Colonic mucosa (tissue), 4 donors: ENCODE measurements around the gene MOXD1. TPM values are rescaled to one million over a fixed set of nuclear protein-coding genes. Genes with fewer than 3 reads are reported as not detected.
"Not testable (repeated sequence)": the region's sequence is repeated elsewhere in the genome, so short reads cannot be mapped to it uniquely, and the experiment has no call there.

Source experiments
- DNase-seq: peaks from one replicate; pipeline ENCODE4 v3.0.0-alpha.2; 2020
- H3K27ac ChIP-seq: fragments of 200-600 bp; one replicate; pipeline ENCODE4 v1.8.0; 2021
- H3K27me3 ChIP-seq: fragments of 200-600 bp; one replicate; pipeline ENCODE4 v1.8.0; 2021
- H3K36me3 ChIP-seq: fragments of 200-600 bp; one replicate; pipeline ENCODE4 v1.8.0; 2021
- H3K4me1 ChIP-seq: fragments of 200-600 bp; one replicate; pipeline ENCODE4 v1.8.0; 2021; ENCODE audit warnings: mild to moderate bottlenecking
- H3K4me3 ChIP-seq: fragments of 200-600 bp; one replicate; pipeline ENCODE4 v1.8.0; 2021
- H3K9ac ChIP-seq, 2 donors: one replicate each; pipeline ENCODE4 v1.7.0; 2013; ENCODE audit warnings: control low read depth in 2 of 2, low read depth in 2 of 2, low read length in 2 of 2
- H3K9me3 ChIP-seq: fragments of 200-600 bp; one replicate; pipeline ENCODE4 v1.8.0; 2021
- intact Hi-C: fragments of 100-400 bp; cut with DNase I; formaldehyde crosslinking; loops from one replicate; pipeline ENCODE4 v1.14.1; 2022
- total RNA-seq, 2 donors: library from RNA; stranded (reverse); fragmentation: NEBNext Ultra II Directional in 1 of 2; extraction: Animal tissue kit (Norgen Biotek cat#: 25700) in 1 of 2; gene quantifications; one replicate each; pipeline ENCODE4 v1.2.1, GENCODE V29; 2021
- TF ChIP-seq, protein P1 (sequence below): fragments of 200-600 bp; IDR thresholded peaks from one replicate; pipeline ENCODE4 v1.8.0; 2022; ENCODE audit warnings: antibody characterized with exemption, mild to moderate bottlenecking
- donor health status: healthy.
- donor health status: DM: no; HTN: no; CAD: no.
- donor health status: DM: no; HTN: no; CAD: no.

The MOXD1 gene
- total RNA-seq, 2 donors from 2014 or later = 2.3 to 5.6 TPM

DNA sequence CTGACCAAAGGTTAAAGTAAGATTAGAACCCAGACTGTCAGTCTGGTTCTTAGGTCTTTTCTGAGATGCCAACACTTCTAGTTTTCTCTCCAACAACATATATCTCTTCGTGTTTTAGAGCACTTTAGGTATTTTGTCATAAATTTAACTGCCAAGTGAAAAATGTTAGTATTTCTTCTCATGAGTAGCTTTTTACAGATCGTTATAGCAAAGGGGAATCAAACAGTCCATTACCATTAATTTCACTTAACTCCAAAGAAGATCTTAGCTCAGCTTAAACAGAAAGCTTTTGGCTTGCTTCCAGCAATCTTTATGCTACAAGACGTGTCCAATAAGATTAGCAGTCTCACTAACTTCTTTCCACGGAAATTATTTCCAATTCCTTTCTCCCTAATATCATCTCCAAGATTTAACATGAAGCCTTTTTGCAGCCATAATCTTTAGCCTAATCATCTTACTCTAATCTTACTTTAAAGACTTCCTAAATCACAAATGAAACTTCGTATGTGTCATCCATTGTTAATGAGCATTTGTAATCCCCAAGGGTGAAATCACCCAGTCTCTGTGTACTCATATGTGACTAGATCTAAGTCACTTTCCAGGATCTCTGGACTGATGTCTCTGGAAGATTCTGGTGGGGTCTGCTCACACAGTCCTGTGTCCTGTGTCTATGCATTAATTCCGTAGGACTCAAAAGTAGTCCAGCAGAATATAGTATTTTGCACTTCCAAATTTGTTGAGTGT lies 38.7 kb downstream of the MOXD1 start:
- Histone ChIP-seq H3K9me3 (no peaks in the 10 kb centered on the region), H3K4me3 (no peak overlapping the region), H3K9ac (no peak overlapping the region), H3K36me3 (no peaks in the 10 kb centered on the region), H3K27ac (no peak overlapping the region), H3K4me1 (no peaks in the 10 kb centered on the region), H3K27me3 (no peaks in the 10 kb centered on the region)
- TF ChIP-seq, protein P1, sequence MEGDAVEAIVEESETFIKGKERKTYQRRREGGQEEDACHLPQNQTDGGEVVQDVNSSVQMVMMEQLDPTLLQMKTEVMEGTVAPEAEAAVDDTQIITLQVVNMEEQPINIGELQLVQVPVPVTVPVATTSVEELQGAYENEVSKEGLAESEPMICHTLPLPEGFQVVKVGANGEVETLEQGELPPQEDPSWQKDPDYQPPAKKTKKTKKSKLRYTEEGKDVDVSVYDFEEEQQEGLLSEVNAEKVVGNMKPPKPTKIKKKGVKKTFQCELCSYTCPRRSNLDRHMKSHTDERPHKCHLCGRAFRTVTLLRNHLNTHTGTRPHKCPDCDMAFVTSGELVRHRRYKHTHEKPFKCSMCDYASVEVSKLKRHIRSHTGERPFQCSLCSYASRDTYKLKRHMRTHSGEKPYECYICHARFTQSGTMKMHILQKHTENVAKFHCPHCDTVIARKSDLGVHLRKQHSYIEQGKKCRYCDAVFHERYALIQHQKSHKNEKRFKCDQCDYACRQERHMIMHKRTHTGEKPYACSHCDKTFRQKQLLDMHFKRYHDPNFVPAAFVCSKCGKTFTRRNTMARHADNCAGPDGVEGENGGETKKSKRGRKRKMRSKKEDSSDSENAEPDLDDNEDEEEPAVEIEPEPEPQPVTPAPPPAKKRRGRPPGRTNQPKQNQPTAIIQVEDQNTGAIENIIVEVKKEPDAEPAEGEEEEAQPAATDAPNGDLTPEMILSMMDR = no peak
- DNase-seq = no peak
- intact Hi-C loops = no loop called here

DNA sequence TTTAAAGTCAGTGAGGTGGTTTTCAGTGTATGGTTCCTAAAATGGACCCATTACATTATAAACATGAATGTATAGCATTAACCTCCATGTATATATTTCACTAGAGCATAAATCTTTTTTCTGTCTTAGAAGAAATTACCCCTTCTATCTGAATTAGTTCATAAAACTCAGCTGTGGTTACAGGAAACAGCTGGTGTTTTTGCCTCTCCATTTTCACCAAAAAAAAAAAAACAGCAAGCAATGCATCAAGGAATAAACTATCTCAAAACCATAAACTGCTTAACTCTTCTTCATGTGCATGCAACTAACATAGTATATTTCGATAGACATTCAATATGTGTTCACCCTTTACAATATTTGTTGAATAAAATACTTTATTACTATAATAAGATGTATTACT lies 40.2 kb downstream of the MOXD1 start:
- Histone ChIP-seq H3K4me3 (no peak overlapping the region), H3K27me3 (no peaks in the 10 kb centered on the region), H3K9me3 (no peaks in the 10 kb centered on the region), H3K4me1 (no peaks in the 10 kb centered on the region), H3K9ac (no peak overlapping the region), H3K27ac (no peak overlapping the region), H3K36me3 (no peaks in the 10 kb centered on the region)
- intact Hi-C loops = no loop called here
- no peak for DNase-seq
- TF ChIP-seq, protein P1 = no peak

DNA sequence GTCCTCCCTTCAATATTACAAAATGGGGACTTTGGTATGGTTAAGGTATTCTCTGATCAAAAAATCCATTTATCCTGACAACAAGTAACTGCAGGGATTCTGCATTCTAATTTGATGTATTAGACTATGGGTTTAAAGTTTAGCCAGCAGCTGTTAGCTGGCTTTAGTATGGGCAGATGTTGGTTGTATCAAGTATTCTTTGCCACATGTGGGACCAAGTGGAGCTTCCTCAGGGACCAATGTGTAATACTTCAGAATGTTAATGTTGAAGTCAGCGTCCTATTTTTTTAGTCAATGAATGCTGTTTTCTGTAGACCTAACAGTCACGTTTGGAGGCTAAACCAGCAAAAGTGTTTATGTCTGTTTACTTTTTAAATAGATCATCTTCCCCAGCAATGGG lies 41.4 kb downstream of the MOXD1 start:
- Histone ChIP-seq H3K9ac (no peak overlapping the region), H3K9me3 (no peaks in the 10 kb centered on the region), H3K27me3 (no peaks in the 10 kb centered on the region), H3K27ac (no peak overlapping the region), H3K36me3 (no peaks in the 10 kb centered on the region), H3K4me3 (no peak overlapping the region), H3K4me1 (no peaks in the 10 kb centered on the region)
- TF ChIP-seq, protein P1 = no peak
- intact Hi-C loops = no loop called here
- no peak for DNase-seq

DNA sequence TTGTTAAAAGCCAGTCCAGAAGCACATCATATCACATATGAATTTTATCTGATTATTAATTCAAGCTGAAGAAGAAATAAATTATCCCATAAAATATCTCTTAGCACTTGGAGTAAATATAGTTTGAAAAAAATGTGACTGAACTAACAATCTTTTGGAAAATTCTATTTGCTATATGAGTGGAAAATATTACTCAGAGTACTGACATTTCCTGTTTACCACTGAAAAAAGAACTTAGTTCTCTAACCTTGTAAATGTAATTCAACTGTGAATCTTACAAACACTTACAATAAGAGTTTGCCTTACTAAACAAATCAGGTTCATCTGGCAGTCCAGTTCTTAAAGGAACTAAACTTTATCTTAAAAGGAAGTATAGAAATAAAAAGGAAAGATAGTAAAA lies 44.2 kb downstream of the MOXD1 start:
- Histone ChIP-seq H3K27me3 (no peaks in the 10 kb centered on the region), H3K9me3 (no peaks in the 10 kb centered on the region), H3K4me3 (no peak overlapping the region), H3K27ac (no peak overlapping the region), H3K36me3 (no peaks in the 10 kb centered on the region), H3K4me1 (no peaks in the 10 kb centered on the region), H3K9ac (no peak overlapping the region)
- TF ChIP-seq, protein P1 = no peak
- intact Hi-C loops = no loop called here
- no peak for DNase-seq

DNA sequence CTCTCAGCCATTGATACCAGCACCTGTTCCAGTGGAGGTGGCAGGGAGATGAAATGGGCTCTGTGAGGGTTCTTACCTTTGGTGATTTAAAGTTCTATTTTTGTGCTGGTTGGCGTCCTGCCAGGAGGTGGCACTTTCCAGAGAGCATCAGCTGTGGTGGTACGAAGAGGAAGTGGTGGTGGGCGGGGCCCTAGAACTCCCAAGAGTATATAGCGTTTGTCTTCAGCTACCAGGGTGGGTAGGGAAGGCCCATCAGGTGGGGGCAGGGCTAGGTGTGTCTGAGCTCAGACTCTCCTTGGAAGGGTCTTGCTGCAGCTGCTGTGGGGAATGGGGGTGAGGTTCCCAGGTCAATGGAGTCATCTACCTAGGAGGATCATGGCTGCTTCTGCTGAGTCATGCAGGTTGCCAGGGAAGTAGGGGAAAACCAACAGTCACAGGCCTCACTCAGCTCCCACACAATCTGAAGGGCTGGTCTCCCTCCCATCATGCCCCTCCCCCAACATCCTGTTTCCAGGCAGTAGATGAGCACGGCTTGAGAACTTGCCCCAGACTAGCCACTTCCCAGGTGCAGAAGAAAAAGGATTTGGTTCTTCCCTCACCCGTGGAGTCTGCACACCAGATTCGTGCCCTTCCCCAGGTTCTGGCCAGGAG lies 46.6 kb downstream of the MOXD1 start:
- no peaks in the 10 kb centered on the region for H3K27me3 ChIP-seq
- H3K27ac ChIP-seq = no peak overlapping the region
- H3K9me3 ChIP-seq = no peaks in the 10 kb centered on the region
- TF ChIP-seq, protein P1 = no peak
- intact Hi-C loops = no loop called here
- H3K4me3 ChIP-seq = no peak overlapping the region
- no peak overlapping the region for H3K9ac ChIP-seq
- DNase-seq = no peak
- H3K36me3 ChIP-seq = no peaks in the 10 kb centered on the region
- no peaks in the 10 kb centered on the region for H3K4me1 ChIP-seq

DNA sequence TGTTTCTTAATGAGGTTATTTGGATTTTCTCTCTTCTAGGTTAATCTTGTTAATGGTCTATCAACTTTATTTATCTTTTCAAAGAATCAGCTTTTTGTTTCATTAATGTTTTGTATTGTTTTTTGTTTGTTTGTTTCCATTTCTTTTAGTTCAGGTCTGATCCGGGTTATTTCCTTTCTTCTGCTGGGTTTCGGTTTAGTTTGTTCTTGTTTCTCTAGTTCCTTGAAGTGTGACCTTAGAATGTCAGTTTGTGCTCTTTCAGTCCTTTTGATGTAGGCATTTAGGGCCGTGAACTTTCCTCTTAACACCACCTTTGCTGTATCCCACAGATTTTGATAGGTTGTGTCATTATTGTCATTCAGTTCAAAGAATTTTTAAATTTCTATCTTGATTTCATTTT lies 49.3 kb downstream of the MOXD1 start:
- H3K4me1 ChIP-seq, H3K4me3 ChIP-seq, intact Hi-C loops, H3K27me3 ChIP-seq, H3K36me3 ChIP-seq, DNase-seq, H3K9me3 ChIP-seq, H3K9ac ChIP-seq, H3K27ac ChIP-seq: not testable (repeated sequence)
